Breast epithelium (tissue), 3 donors: ENCODE measurements around the gene CYTH2.

Experiments
- POLR2A ChIP-seq: fragments of 450-650 bp; IDR thresholded peaks from one replicate; pipeline ENCODE4 v1.6.1; 2016; ENCODE audit warnings: antibody characterized with exemption, mild to moderate bottlenecking, moderate library complexity
- TF ChIP-seq, protein P1 (sequence below), 3 donors: fragments of 450-650 bp; IDR thresholded peaks; one replicate each; pipeline ENCODE4 v1.5.1; 2016 to 2017; ENCODE audit warnings: antibody characterized with exemption in 3 of 3, mild to moderate bottlenecking in 3 of 3, moderate library complexity in 3 of 3

DNA sequence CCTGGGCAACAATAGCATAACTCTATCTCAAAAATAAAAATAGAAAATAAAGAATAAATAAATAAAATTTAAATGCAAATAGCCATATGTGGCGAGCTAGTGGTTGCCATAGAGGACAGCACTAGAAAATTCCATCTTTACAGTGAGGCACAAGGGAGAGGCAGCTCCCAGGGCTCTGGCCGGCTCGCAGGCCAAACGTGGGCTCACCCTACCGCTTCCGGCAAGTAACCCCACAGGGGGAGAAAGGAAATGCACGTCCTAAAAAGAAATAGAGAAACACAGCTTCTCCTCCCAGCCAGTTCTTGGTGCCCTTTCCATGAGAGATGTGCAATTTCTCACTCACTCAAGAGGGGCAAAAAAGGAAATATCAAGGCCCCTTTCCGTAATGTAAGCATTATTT lies 35.8 kb upstream of the CYTH2 start:
- TF ChIP-seq, protein P1, sequence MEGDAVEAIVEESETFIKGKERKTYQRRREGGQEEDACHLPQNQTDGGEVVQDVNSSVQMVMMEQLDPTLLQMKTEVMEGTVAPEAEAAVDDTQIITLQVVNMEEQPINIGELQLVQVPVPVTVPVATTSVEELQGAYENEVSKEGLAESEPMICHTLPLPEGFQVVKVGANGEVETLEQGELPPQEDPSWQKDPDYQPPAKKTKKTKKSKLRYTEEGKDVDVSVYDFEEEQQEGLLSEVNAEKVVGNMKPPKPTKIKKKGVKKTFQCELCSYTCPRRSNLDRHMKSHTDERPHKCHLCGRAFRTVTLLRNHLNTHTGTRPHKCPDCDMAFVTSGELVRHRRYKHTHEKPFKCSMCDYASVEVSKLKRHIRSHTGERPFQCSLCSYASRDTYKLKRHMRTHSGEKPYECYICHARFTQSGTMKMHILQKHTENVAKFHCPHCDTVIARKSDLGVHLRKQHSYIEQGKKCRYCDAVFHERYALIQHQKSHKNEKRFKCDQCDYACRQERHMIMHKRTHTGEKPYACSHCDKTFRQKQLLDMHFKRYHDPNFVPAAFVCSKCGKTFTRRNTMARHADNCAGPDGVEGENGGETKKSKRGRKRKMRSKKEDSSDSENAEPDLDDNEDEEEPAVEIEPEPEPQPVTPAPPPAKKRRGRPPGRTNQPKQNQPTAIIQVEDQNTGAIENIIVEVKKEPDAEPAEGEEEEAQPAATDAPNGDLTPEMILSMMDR (IDR thresholded peaks at IDR 0.05) = no peak
- no peak for TF ChIP-seq POLR2A
